DOHH2 (cell line): ENCODE data around the gene SLC25A13.

Experiments used
- H3F3A ChIP-seq: fragments of 200-600 bp; sonication (generic), shearing (Covaris generic); 2 replicates; pipeline ENCODE4 v1.6.0; 2016; ENCODE audit warnings: antibody characterized with exemption, mild to moderate bottlenecking; ENCODE audit not compliant: control insufficient read depth, insufficient read depth
- H3K27ac ChIP-seq: fragments of 200-600 bp; sonication (generic); 2 replicates; pipeline ENCODE4 v1.5.1; 2014; ENCODE audit warnings: low read depth, mild to moderate bottlenecking, low read length, moderate library complexity
- H3K27me3 ChIP-seq: fragments of 200-600 bp; sonication (generic); 2 replicates; pipeline ENCODE4 v1.6.1; 2014; ENCODE audit warnings: mild to moderate bottlenecking, low read length, mixed read lengths; ENCODE audit not compliant: control insufficient read depth
- H3K36me3 ChIP-seq: fragments of 200-600 bp; sonication (generic); 2 replicates; pipeline ENCODE4 v1.6.1; 2014; ENCODE audit warnings: mild to moderate bottlenecking, low read length, moderate library complexity, mixed read lengths; ENCODE audit not compliant: control insufficient read depth
- H3K4me1 ChIP-seq: fragments of 200-600 bp; sonication (generic); 2 replicates; pipeline ENCODE4 v1.6.1; 2014; ENCODE audit warnings: mild to moderate bottlenecking, low read length, mixed read lengths; ENCODE audit not compliant: control insufficient read depth
- H3K4me2 ChIP-seq: fragments of 200-600 bp; sonication (generic); 2 replicates; pipeline ENCODE4 v1.6.0; 2014; ENCODE audit warnings: mild to moderate bottlenecking, low read length, moderate library complexity
- H3K4me3 ChIP-seq: fragments of 200-600 bp; sonication (generic); 2 replicates; pipeline ENCODE4 v1.5.1; 2014; ENCODE audit warnings: mild to moderate bottlenecking, low read length, mixed read lengths
- H3K79me2 ChIP-seq: fragments of 200-600 bp; sonication (generic); 2 replicates; pipeline ENCODE4 v1.6.1; 2014; ENCODE audit warnings: mild to moderate bottlenecking, low read length, mixed read lengths; ENCODE audit not compliant: control insufficient read depth
- H3K9me2 ChIP-seq: fragments of 200-600 bp; sonication (generic); replicated peaks from 2 replicates; pipeline ENCODE4 v1.6.1; 2014; ENCODE audit warnings: mild to moderate bottlenecking, low read length, mixed read lengths; ENCODE audit not compliant: control insufficient read depth
- H3K9me3 ChIP-seq: fragments of 200-600 bp; sonication (generic); 2 replicates; pipeline ENCODE4 v1.6.1; 2014; ENCODE audit warnings: antibody characterized with exemption, low read length, mixed read lengths; ENCODE audit not compliant: control insufficient read depth, insufficient read depth
- H4K20me1 ChIP-seq: fragments of 200-600 bp; sonication (generic); 2 replicates; pipeline ENCODE4 v1.6.0; 2014; ENCODE audit warnings: low read depth, mild to moderate bottlenecking, antibody characterized with exemption, low read length, moderate library complexity; ENCODE audit not compliant: control insufficient read depth, insufficient read depth
- CTCF ChIP-seq: fragments of 200-600 bp; sonication (generic); IDR thresholded peaks from one replicate; pipeline ENCODE4 v1.5.1; 2014; ENCODE audit warnings: antibody characterized with exemption, mild to moderate bottlenecking, low read depth, low read length; ENCODE audit not compliant: poor library complexity, severe bottlenecking
- EZH2phosphoT487 ChIP-seq: fragments of 200-600 bp; sonication (generic); IDR thresholded peaks from 2 replicates; pipeline ENCODE4 v1.6.1; 2017; ENCODE audit warnings: borderline replicate concordance, mild to moderate bottlenecking, antibody characterized with exemption, low read length, moderate library complexity, mixed read lengths

The SLC25A13 gene

GRCh38 chr7:96143495-96144259, 178.2 kb downstream of the SLC25A13 start:
- H3K9me2 ChIP-seq = no peaks in the 10 kb centered on the region
- H3K27me3 ChIP-seq = no peaks in the 10 kb centered on the region
- TF ChIP-seq EZH2phosphoT487 (no peak), CTCF (no peak)
- no peaks in the 10 kb centered on the region for H3K36me3 ChIP-seq
- H4K20me1 ChIP-seq = no peaks in the 10 kb centered on the region
- H3K27ac ChIP-seq = no peak overlapping the region
- no peaks in the 10 kb centered on the region for H3K9me3 ChIP-seq
- H3K4me3 ChIP-seq = no peak overlapping the region
- H3K4me2 ChIP-seq = no peak overlapping the region
- H3K4me1 ChIP-seq = no peaks in the 10 kb centered on the region
- H3K79me2 ChIP-seq = no peaks in the 10 kb centered on the region
- H3F3A ChIP-seq = no peaks in the 10 kb centered on the region

GRCh38 chr7:96136600-96137239, 185.2 kb downstream of the SLC25A13 start:
- Histone ChIP-seq H3K27ac (no peak overlapping the region), H3K9me3 (no peaks in the 10 kb centered on the region), H4K20me1 (no peaks in the 10 kb centered on the region), H3K79me2 (no peaks in the 10 kb centered on the region), H3K27me3 (no peaks in the 10 kb centered on the region), H3K9me2 (no peaks in the 10 kb centered on the region), H3K4me2 (no peak overlapping the region), H3K4me3 (no peak overlapping the region), H3K4me1 (no peaks in the 10 kb centered on the region), H3F3A (no peaks in the 10 kb centered on the region), H3K36me3 (no peaks in the 10 kb centered on the region)
- TF ChIP-seq CTCF = no peak

- Histone ChIP-seq H3K27ac (no peak overlapping the region), H3K27me3 (no peaks in the 10 kb centered on the region), H3K9me2 (no peaks in the 10 kb centered on the region), H3K9me3 (no peaks in the 10 kb centered on the region), H3K79me2 (no peaks in the 10 kb centered on the region), H3F3A (no peaks in the 10 kb centered on the region), H3K4me3 (no peak overlapping the region), H3K4me1 (no peaks in the 10 kb centered on the region), H3K36me3 (no peaks in the 10 kb centered on the region; the same call in 1 of the 2 replicates), H3K4me2 (no peak overlapping the region), H4K20me1 (no peaks in the 10 kb centered on the region)
- TF ChIP-seq CTCF (no peak), EZH2phosphoT487 (no peak)
These were observed 186.7 kb downstream of the SLC25A13 start for GRCh38 chr7:96135241-96135640.
